Colon (tissue), 2 donors: ENCODE results near the gene CIAO2A.
"Not testable (repeated sequence)": the region's sequence is repeated elsewhere in the genome, so short reads cannot be mapped to it uniquely, and the experiment has no call there.

Source experiments
- FAIRE-seq: peaks from 2 replicates; lab custom pipeline; 2012; peaks lifted over from hg19 to GRCh38; lab: Jason Lieb, UNC
- donor health status: control.
- donor health status: control.

Gene CIAO2A

DNA sequence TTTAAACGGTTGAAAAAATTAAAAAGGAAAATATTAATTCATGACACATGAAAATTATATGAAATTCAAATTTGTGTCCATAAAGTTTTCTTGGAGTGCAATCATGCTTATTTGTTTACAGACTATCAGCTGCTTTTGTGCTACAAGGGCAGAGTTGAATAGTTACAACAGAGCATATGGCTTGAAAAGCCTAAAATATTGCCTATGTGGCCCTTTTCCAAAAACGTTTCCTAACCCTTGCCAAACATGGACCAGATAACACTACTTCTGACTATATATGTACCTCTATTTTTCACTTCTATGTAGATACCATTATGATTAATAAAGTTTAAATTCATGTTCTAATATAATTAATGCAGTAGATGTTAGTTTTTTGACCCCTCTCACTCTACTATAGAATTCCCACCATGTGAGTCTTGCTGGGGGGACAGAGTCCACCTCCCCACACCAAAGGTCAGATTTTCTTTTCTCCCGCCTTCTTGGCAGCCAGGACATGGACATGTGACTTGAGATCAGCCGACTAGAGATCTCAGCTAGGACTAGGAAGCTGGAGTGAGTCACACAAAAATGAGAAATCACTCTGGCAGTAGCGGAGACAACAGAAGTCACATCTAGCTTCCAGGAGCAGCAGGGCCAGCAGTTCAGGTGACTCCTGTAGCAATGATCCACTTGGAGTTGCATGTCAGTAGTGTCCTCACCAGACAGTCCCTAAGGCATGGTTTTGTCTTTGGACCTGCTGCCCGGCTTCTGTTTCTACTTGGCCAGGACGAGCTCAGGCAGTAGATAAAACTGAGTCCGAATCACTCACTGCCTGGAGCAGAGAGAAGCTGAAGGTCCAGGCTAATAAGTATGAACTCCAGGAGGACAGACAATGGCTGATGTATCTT is 22.4 kb downstream of the CIAO2A start:
- no peak for FAIRE-seq

DNA sequence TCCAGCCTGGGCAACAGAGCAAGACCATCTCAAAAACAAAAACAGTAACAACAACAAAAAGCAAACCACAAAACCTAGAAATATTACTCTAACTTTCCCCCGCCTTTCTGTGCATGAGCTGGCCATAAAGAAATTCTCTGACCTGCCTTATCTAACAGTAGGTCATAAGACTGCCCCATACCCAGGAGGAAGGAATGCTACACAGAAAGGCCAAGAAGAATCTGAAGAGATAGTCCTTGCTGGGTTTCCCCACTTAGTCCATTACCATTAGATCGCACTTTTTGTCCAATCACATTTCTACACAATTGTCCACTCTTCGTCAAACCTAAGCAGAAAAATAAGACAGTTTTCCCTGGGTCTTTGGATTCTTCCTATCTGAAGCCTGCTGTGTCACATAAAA is 23.5 kb downstream of the CIAO2A start:
- FAIRE-seq = no peak

DNA sequence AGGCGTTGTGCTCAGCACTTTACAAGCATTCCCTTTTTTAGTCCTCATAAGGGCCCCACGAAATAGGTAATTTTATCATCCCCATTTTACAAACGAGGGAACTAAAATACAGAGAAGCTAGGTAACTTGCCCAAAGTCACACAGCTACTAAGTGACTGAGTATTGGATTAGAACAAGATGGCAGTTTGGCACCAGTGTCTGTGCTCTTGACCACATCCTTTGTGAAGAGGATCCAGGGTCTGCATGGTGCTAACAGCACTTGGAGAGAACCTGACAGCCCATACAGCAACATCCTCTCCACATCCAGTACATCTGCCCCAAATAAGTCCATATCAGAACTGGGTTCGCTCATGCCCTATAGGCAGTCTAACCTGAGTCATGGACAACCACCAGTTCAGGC is 25.5 kb downstream of the CIAO2A start:
- no peak for FAIRE-seq

DNA sequence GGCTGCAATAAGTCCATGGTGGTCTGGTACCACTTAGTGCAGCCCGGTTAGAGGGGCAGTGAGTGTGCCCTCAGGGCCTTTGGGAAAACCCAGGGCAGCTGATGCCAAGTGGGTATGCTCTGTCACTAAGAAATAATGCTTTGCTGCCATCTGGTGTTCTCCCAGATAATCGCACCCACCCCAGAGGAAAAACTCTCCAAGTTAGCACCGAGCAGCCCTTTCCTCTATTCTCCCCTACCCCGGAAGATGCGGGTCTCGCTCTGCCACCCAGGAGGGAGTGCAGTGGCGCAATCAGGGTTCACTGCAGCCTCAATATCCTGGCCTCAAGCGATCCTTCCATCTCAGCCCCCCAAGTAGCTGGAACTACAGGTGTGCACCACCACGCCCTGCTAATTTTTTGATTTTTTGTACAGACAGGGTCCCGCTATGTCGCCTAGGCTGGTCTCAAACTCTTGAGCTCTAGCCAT is 26.0 kb downstream of the CIAO2A start:
- FAIRE-seq = no peak

DNA sequence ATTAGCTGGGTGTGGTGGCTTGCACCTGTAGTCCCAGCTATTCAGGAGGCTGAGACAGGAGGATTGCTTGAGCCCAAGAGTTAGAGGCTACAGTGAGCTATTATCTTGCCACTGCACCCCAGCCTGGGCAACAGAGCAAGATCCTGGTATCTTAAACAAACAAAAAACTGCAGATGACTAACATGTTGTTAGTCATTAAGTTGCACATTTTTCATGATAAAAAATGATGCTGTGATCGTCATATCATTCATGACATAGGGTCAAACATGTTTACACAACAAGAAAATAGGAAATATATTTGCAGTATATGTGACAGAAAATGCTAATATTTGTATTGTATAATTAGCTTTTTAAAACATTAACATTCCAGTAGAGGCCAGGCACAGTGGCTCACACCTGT is 27.2 kb downstream of the CIAO2A start:
- no peak for FAIRE-seq

DNA sequence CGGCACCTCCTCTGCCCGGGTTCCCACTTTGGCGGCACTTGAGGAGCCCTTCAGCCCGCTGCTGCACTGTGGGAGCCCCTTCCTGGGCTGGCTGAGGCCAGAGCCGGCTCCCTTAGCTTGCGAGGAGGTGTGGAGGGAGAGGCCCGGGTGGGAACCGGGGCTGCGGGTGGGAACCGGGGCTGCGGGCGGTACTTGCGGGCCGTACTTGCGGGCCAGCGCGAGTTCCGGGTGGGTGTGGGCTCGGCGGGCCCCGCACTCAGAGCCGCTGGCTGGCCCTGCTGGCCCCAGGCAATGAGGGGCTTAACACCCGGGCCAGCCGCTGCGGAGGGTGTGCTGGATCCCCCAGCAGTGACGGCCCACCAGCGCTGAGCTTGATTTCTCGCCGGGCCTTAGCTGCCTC is 32.9 kb downstream of the CIAO2A start:
- FAIRE-seq = no peak

DNA sequence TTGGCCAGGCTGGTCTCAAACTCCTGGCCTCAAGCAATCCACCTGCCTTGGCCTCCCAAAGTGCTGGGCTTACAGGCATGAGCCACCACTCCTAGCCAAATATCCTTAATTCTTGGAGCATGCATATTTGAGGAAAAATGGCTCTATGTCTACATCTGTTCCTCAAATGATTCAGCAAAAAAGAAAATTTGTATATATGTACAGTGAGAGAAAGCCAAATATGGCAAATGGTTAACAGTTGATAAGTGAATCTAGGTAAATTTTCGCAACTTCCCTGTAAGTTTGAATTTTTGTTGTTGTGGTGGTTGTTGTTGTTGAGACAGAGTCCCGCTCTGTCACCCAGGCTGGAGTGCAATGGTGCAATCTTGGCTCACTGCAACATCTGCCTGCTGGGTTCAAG is 34.5 kb downstream of the CIAO2A start:
- not testable (repeated sequence) for FAIRE-seq

DNA sequence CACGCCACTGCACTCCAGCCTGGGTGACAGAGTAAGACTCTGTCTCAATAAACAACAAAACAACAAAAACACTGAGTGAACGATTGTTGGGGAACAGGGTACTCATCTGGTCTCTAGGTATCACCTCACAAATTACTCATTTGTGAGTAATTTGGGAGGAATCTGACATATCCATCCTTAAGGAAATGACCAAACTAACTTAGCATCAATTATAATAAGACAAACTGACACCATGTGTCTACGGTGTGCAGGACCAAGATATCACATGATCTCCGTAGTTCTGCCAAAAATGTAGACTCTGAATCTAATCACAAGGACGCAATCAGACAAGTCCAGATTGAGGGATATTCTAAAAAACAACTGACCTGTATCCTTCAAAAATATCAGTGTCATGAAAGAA is 35.4 kb downstream of the CIAO2A start:
- FAIRE-seq = no peak

DNA sequence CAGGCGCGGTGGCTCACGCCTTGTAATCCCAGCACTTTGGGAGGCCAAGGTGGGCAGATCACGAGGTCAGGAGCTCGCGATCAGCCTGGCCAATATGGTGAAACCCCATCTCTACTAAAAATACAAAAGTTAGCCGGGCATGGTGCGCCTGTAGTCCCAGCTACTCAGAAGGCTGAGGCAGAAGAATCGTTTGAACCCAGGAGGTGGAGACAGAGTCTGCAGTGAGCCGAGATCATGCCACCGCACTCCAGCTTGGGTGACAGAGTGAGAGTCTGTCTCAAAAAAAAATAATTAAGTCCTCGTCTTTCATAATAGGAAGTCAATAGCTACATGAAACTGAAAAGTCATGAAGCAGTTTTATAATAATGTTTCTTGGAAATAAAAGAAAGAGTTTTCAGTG is 40.0 kb downstream of the CIAO2A start:
- not testable (repeated sequence) for FAIRE-seq

DNA sequence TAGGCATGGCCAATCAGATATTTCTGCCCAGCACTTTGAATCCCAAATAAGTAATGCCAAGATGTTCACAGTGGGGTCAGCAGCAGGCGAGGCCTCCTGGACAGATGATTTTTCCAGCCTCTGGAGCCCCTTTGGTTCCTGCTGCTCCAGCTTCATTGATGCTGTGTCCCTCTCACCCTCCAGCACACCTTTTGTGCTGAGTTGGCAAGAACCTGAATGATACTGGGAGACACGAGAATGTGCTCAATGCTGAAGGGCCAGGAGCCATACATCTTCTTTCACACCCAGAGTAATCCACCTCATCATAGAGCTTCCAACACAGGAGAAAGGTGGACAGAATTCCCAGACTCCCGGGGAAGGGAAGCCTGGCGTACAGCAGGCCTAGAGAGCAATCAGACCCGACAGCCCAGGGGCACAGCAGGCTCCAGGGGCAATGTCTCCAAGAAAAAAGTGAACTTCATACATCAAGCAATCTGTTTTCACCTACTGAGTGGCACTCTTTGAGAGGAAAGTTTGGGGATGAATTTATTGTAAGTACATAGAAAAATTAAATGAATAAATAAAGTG is 40.6 kb downstream of the CIAO2A start:
- FAIRE-seq = no peak

DNA sequence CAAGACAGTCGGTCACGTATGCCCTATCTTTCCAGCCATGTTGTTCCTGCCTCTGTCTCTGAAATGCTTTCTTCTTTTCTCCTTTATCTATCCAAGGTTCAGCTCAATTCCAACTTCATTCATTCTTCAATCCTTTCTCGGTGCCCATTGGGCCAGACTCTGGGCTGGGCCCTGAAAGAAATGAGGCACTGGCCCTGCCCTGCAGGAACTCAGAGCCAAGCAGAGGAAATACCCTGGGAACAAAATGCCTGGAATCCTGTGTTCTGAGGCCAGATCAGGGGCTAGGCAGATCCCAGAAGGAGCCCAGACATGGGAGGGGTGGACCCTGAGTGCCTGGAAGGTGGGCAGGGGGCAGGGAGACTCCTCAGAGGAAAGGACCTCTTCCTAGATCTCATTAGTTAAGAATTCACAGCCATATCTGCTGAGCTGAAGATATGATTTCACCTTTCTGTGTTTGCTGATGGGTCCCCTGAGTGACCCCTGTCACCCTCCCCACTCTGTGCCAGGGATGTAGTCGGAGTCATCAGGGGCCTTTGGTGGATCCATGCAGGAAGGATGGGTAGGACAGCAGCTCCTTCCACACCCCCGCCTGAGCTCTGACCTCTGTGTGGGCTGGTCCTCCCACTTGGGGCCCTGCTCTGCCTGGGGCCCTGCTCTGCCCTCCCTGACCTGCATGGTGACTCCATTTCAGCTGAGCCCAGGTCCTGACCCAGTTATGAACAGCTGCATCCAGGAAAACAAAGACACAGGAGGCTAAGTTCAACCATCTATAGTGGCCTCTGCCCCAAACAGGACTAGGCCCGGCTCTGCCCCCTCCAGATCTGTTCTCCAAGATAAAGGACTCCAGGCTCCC is 42.0 kb downstream of the CIAO2A start:
- FAIRE-seq = no peak

DNA sequence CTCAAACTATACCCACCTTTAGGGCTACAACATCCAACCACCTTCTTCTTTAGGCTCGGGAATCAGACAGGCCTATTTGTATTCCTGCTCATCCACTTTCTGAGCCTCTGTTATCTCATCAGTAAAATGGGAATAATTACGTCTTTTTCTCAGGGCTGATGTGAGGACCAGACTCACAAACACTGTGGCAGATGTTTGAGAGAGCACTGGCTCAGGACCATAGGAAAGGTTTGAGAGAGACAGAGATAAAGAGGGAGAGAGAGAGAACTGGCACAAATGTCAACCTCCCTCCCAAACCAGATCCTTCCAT is 42.6 kb downstream of the CIAO2A start:
- FAIRE-seq = no peak

DNA sequence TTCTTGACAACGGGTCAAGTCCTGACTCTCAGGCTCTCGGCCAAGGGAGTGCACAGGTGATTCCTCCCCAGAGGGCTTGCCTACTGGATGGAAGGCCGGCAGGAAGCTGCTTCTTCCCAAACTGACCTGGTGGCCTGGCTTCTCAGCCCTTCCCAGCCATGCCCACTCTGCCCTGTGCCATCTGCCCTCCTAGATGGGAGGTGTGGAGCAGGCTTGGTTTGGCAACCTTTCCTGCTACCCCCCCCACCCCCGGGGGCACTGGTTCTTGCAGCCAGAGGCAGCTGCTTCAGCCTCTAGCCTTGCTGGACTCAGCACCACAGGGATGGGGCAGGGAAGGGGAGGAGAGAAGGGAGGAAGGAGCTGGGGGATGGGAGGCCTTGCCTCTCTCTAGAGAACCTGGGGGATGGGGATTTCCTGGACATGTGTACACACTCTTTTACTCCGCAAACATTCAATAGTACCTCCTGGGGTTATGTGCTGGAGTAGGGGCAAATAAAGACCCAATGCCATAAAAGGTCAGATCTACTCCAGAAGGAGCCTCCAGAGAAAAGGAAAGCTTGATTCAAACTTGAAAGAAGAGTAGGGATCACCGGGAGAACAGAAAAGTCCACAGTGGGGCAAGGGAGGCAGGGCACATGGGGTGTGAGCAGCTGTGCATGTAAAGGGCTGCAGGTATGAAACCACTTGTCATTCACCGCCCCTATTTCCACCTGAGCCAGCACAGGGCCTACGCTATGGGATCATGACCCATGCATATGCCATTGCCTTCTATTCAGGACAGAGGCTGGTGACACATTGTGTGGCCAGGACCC is 43.2 kb downstream of the CIAO2A start:
- FAIRE-seq = no peak

DNA sequence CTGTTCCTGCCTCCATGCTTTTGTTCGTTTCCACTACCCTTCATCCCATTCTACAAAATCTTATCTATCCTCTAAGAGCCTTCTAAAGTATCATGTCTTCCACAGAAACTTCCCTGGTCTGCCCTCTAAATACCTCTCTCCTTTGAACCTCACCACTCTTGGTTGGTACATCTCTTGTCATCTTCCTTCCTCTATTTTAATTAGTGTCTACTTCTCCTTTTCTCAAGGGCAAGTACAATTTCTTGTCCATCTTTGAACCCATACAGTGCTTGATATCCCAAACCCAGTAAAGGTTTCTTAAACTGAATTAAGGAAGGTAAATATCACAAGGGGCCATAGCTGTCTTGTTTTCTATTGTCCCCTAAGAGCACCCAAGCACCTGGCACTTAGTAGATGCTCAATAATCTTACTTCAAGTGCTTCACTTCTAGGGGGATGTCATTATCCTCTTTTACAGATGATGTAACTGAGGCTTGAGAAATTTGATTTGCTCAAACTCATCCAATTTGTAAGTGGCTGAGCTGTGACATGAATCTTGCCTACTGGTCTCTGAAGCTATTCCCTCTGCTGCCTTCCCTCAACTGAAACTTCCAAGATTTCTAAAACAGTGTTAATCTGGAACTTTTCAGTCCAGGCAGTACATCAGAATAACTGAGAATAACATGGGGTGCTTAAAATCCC is 44.7 kb downstream of the CIAO2A start:
- FAIRE-seq = no peak

DNA sequence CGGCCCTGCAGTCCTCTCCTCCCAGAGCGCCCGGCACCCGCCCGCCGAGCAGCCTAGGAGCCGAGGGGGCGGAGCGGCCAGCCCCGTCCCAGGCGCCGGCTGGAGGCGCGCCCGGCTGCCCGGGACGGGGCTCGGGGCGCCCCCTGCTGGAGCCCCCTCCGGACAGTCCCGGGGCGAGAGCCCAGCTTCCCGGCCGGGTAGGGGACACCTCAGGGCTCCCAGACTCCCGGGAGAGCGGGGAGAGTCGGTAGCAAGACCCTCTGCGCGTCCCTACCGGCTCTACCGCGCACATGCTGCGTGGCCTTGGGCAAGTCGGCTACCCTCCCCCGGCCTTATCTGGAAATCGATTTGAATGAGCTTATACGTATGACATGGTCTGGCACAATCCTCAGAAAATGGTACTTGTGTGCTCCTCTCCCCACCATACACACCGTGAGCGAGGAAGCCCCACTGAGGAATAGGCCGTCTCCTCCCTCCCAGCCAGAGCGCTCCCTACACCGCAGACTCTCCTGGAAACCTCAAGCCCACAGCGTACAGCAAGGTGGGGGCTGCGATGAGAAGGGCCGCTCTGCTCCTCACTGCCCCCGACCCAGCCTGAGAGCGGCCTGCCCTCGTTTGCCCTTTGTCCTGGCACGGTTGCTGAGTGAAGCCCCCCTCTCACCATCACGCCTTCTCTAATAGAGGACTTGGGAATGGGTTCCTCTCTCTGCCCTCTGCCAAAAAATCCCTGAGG is 47.1 kb downstream of the CIAO2A start, which contains the start of gene DAPK2:
TSS of gene DAPK2 (minus strand) at position 65 of the 733 bp plus-strand sequence. CDS start 6,224 bp downstream, outside the sequence.
- no peak for FAIRE-seq

DNA sequence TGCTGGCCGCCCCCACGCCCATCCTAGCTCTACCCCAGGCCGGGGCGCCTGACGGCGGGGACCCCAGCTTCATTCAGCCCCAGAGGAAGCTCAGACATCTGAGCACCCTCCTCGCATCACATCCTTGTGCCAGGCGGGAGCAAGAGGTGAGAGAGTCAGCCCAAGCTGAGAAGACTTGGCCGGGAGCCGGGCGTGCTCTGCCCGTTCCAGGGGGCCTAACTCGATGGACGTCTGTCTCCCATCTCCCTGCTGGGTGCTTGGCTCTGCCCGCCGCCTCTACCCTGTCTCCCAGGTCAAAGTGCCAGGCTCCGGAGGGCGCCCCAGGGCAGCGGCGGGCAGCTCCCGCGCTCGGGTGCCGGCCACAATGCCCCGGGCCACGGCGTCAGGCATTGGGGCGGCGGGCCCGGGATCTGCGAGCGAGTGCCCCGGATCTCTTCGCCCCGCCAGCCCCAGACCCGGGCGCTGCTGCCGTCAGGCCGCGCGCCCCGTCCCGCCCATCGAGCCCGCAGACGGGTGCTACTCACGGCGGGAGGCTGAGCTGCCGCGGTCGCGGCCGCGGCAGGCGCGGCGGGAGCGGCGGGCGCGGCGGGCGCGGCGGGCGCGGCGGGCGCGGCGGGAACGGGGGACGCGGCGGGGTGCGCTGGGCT is 47.7 kb downstream of the CIAO2A start:
- no peak for FAIRE-seq

DNA sequence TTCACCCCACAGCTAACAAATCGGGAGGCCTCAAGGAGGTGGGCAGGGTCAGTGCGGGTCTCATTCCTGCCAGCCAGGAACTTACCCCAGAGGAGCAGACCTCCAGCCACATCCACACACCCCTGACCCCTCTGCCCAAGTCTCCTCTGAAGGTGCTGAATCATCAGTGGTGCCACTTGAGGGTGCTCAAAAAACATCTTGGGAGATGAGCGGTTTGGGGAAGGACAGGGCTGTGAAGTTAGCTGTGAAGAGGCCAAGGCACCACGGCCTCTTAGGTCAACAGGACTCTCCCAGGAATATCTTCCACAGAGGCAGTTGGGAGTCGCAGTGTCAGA is 48.6 kb downstream of the CIAO2A start:
- FAIRE-seq = no peak

DNA sequence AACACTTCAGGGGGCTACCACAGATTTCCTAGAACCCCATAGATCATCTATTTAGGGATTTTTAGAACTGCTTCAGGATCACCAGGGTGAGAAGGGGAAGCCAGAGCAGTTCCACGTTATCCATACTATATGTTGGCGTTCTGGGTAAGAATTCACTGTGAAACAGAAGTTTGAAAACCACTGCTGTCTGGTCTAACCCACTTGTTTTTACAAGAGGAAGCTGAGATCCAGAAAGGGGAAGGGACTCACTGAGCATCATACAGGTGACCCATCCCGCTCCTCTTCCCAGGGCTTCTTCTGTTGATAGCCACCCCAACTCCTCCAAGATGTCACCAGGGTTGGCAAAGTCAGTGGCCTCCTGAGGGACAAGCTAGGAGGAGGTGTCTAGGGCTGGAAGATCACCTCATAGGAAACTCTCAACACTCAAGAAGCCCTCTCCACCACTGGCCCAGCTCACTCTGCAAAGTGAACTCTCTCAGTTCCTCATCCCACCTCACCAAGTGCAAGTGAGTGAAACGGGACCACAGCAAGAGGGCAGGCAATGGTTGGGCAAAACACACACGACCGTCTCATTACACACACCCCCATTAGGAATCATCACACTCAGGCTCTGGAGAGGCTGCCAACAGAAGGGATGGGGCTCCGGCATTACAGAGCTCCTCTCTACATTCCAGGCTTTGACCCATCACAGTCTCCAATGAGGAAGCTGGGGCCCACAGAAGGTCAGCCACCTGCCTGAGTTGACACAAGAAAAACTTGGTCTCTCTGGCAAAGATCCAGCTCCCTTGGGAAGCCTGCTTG is 49.1 kb downstream of the CIAO2A start:
- FAIRE-seq = no peak

DNA sequence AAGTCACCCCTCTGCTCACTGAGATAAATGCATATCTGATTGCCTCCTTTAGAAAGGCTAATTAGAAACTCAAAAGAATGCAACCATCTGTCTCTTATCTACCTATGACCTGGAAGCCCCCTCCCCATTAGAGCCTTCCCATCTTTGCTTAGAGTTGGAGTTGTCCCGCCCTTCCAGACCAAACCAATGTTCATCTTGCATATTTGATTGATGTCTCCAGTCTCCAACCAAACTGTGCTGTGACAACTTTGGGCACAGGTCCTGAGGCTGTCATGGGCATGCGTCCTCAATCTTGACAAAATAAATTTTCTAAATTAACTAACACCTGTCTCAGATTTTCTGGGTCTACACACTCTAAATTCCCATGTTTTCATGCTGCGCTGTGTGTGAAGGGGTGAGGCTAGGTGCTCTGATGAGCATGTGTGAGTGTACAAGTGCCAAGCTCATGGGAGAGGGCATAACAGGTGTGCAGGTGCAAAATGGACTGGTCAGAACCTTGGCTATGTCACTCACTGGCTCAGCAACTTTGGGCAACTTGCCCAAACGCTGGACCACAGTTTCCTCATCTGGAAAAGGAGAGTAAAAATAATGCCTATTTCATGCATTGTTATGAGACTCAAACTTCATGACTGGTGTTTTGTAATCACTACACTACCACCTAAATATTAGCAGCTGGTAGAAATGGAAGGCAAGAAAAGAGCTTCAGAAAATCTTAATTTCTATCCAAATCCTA is 54.6 kb downstream of the CIAO2A start:
- no peak for FAIRE-seq
